Left colon (tissue), 2 donors: Measurements from ENCODE around the gene CELSR2. TPM values are rescaled to one million over a fixed set of nuclear protein-coding genes. Genes with fewer than 3 reads are reported as not detected.
"Not testable (repeated sequence)": the region's sequence is repeated elsewhere in the genome, so short reads cannot be mapped to it uniquely, and the experiment has no call there.

Experiments used
- ATAC-seq: fragments of 200-7000 bp; cut with Tn5 transposase; one replicate; pipeline ENCODE4 v1.9.1; 2020; ENCODE audit warnings: mild to moderate bottlenecking, moderate library complexity
- DNase-seq, 2 donors: peaks; one replicate each; pipeline ENCODE4 v3.0.0-alpha.2; 2020
- intact Hi-C, 2 donors: fragments of 100-400 bp; cut with DNase I in 1 of 2; cut with micrococcal nuclease in 1 of 2; formaldehyde crosslinking; loops; one replicate each; pipeline versions ENCODE4 v1.11.2 to v1.14.0; 2022; cut with DNase I, micrococcal nuclease
- total RNA-seq, 2 donors: library from RNA; stranded (reverse); fragmentation: NEBNext Ultra II Directional; extraction: Animal tissue kit (Norgen Biotek cat#: 25700); gene quantifications; one replicate each; pipeline ENCODE4 v1.2.1, GENCODE V29; 2021
- donor health status: DM: no; HTN: no; CAD: no.
- donor health status: DM: yes; HTN: yes; CAD: no.

The CELSR2 gene
- total RNA-seq, 2 donors from 2014 or later, result 3.9 to 4.5 TPM

DNA sequence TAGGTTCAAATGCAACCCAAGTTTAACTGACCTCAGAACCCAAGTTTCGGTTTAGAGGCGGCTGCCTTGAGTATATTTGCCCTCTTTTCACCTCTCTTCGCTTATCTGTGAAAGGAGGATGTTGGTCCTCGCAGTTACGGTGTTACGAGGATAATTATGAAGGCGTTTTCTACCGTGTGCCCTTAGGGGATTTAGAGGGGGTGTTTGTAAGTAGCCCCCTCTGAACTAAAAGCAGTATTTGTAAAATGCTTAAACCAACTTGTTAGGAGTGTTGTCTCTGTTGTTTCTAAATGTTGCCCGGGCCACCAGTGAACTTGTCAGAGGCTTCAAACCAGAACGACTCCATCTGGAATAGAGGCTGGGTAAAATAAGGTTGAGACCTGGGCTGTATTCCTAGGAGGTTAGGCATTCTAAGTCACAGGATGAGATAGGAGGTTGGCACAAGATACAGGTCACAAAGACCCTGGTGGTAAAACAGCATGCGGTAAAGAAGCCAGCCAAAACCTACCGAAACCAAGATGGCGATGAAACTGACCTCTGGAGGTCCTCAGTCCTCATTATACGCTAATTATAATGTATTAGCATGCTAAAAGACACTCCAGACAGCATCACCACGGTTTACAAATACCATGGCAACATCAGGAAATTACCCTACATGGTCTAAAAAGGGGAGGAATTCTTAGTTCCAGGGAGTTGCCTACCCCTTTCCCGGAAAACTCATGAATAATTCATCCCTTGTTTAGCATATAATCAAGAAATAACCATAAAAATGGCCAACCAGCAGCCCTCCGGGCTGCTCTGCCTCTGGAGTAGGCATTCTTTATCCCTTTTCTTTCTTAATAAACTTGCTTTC is 34.6 kb downstream of the CELSR2 start:
- DNase-seq (no peak), ATAC-seq (peak; percentile 27)
- intact Hi-C loops, result no loop called here

DNA sequence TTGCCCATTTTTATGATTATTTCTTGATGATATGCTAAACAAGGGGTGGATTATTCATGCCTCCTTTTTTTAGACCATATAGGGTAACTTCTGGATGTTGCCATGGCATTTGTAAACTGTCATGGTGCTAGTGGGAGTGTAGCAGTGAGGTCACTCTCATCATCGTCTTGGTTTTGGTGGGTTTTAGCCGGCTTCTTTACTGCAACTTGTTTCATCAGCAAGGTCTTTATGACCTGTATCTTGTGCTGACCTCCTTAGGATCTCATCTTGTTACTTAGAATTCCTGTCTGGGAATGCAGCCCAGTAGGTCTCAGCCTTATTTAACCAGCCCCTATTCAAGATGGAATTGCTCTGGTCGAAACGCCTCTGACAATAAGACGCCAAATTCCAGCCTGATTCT is 37.4 kb downstream of the CELSR2 start:
- intact Hi-C loops, ATAC-seq, DNase-seq: not testable (repeated sequence)

DNA sequence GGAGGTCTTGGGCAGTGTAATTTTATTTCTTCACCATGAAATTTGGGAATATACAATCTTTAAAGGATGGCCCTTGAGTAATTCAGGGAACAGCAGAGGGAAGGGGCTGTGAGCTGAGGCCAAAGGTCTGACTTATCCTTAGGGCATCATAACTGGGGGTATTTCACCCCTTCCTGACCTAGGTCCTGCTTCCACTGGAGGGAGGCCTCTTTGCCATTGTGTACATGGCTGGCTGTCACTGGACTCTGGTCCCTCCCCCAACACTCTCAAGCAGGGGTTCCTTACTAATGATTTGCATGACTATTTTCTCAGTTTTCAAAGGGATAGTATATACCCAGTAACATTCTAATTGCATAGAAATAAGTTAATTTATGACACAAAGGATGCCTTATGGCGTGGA is 40.8 kb downstream of the CELSR2 start:
- intact Hi-C loops, result no loop called here
- no peak for DNase-seq

DNA sequence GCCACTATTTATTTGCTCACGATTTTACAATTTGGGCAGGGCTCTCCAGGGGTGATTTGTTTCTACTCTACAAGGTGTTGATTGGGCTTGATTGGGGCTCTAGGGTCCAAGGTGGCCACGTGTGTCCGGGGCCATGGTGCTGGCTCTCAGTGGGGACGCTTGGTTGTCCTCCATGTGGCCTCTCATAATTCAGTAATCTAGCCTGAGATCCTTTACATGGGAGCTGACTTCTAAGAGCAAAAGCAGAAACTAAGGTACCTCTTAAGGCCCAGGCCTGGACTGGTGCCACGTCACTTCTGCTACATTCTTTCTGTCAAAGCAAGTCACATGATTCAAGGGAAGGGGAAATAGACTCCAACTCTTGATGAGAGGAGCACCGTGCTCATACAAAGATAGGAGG is 41.7 kb downstream of the CELSR2 start:
- DNase-seq (no peak), ATAC-seq (no peak)
- intact Hi-C loops, result no loop called here

More for the DNA sequence above, 40.8 kb downstream of the CELSR2 start:
- no peak for ATAC-seq

DNA sequence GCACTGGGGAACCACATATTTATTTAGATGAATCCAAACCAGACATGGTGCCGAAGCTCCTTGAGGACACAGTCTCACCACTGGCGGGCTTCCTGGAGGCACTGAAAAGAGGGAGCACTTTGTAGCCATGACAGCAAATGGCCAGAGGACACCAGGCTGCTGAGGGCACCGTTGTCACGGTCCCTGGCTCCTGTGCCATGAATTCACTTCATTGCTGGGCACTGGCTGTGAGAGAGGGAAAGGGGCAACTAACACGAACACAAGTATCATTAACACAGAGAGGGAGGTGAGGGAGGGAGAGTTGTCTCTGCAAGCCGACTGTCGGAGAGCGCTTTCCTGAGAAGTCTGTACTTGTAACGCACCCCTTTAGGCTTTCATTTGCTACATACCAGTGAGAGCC is 43.0 kb downstream of the CELSR2 start:
- intact Hi-C loops, result no loop called here
- no peak for ATAC-seq
- DNase-seq, result no peak

DNA sequence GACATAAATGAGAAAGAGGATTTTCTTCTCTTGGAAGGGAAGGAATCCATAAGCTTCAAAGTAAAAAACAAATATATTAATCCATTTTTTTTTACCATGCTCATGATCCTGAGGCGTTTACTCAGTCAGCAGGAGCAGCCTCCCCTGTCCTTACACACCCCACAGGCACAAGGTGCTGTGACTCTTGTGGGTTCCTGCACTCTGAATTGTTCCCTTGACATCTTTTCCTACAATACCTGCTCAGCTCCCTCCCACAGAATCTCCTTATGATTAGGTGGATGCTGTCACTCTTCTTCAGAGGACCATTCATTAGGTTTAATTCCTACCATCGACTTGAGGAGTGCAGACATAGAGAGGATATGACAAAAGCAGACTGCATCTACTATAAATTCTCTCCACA is 43.7 kb downstream of the CELSR2 start:
- intact Hi-C loops, result no loop called here
- ATAC-seq, result no peak
- no peak for DNase-seq

DNA sequence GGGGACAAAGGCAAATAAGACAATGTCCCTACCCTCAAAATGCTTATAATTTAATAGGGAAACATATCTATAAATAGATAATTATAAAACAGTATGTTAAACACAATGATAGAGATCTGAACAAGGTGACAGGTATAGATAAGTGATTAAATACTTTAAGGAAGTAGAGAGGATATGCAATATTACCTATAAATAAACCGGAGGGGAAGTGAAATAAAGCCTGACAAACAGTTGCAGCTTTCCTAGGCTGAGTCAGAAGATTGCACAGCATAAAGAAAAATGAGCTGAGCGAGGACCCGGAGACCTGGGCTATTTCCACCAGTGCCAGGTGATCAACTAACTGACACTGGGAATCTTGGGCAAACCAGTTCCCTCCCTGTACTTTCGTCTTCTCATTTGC is 45.1 kb downstream of the CELSR2 start:
- intact Hi-C loops, result no loop called here
- DNase-seq, result no peak
- ATAC-seq, result no peak

DNA sequence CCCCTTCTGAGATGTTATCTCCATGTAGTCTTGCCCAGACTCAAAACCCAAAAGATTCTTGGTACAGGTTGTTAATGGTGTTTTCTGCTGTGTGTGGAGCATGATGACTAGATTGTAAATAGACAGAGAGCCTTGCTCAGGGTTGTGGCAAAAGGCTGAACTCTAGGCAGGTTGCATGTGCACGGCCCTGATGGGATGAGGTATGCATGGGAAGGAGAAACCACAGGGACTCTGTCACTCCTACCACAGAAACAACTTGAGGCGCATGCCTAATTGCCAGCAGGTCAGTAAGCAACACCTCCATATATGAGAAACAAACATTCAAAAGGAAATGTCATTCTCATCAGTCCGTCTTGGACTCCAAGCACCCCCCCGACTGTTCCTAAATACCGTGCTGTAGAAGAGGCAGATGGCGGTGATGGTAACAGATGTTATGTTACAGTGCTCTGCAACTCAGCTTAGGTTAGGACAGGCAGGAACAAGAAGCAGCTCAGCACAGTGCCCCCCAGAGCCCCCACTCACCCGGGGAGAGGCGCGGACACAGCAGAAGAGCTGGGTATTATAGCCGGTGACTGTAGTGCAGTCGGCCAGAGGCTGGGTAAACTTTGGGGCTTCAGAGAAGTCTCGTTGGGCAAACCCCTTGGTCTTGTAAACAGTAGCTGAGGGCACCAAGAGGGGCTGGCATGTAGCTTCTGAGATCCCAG is 46.5 kb downstream of the CELSR2 start:
- ATAC-seq (no peak), DNase-seq (no peak)
- intact Hi-C loops, result no loop called here

DNA sequence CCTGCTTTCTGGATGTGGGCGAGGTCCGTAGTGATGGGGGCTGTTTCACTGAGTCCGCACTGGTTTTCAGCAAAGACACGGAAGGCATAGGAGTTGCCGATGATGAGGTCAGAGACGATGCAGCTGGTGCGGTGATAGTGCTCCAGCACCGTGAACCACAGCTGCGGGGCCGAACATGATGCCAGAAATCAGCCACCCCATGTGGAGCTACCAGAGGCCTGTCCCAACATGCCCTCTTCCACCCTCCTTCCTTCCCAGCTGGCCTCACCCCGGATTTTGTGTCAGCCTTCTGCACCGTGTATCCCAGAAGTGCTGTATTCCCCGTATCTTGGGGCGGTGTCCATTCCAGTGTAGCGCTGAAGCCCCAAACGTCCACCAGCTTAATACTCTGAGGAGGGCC is 47.4 kb downstream of the CELSR2 start:
- DNase-seq (no peak), ATAC-seq (no peak)
- intact Hi-C loops, result no loop called here

DNA sequence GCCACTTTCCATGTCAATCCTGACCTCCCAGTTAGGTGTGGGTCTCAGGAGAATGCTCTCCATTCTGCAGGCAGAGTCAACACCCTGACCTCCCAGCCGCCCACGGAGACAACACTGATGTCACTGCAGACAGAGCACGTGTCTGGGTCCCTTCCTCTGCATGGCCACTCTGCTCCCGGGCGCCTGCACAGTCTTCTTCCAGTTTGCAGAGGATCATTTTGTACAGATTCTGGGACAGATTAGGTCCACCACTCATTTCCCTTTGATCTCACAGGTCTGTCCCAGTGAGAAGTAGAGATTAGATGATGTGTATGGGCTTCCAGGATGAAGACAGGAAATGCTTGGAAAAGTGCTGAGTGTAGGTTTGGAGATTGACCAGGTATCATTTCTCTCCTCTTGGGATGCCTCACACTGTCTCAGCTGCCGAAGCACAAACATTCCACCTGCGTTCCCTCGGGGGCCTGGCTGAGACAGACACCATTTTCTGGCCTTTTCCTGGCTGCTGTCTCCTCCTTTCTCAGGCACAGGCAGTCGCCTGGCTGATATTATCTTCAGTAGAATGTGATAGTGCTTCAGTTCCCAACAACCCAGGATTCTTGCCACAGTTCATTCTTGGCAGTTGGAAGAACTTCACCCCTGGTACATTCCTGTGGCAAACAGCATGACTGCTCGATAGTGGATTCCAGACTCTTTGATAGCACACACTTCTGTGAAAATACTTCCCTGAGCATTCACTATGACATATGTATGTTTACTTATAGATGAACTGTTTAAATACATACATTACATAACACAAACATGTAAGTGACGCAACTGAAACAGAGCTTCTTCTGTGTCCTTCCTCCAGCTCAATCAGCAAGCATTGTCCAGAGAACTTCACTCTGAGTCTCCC is 49.6 kb downstream of the CELSR2 start:
- DNase-seq (no peak), ATAC-seq (no peak)
- intact Hi-C loops, result no loop called here

DNA sequence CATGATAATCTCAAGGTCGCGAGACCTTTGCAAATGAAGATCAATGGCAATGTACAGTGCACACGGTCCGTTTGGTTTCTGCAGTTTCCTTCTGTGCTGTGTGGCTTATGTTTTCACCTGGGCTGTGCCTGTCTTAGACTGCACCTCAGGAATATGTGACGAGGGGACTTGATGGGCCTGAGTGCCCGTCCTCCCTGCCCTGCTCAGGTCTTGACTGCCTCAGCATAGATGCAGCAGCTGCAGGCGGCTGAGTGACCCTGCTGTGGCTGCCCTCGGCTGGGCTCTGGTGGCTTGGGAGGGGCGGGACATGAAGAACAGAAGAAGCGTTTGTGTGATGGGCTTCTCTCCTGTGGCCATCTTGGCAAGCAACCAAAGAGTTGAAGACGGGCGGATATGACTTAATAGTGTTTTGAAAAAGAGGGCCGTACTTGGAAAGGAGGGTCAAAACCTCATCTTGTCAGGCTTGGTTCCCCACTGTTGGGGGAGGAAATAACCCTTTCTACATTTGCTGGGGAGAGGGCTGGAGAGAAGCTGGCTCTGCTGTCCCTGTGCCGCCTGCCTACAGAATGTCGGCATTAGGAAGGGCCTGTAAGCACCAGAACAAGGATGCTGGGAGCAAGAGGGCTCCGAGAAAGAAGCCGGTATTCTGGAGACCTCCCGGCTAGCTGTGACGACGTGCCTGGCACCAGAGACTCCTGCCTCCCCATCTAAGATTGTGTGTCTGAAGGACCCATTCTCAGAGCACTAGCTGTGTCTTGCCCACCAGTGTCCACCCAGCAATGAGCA is 50.4 kb downstream of the CELSR2 start:
- ATAC-seq (no peak), DNase-seq (no peak)
- intact Hi-C loops, result no loop called here

DNA sequence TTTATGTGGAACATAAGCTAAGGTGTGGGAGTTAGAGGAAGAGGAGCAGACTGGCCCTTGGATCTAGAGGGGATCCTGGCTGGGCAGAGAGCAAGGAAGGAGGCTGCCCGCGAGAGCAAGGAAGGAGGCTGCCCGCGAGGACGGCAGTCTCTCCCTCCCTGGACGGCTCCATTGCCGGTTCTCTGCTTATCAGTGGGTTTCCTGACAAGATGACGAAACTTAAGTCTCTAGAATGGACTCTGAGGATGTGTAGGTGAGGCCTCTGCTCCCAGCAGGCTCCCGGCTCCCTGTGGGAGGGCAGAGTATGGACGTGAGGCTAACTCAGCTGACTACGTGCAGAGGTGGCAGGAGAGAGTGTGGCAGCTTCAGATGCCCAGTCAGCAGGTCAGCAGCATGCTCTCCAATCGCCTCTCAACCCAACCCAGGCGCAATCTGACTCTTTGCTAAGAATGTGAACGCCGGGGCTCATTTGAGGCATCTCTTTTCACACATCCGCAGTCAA is 51.4 kb downstream of the CELSR2 start:
- DNase-seq (no peak), ATAC-seq (no peak)
- intact Hi-C loops, result no loop called here

DNA sequence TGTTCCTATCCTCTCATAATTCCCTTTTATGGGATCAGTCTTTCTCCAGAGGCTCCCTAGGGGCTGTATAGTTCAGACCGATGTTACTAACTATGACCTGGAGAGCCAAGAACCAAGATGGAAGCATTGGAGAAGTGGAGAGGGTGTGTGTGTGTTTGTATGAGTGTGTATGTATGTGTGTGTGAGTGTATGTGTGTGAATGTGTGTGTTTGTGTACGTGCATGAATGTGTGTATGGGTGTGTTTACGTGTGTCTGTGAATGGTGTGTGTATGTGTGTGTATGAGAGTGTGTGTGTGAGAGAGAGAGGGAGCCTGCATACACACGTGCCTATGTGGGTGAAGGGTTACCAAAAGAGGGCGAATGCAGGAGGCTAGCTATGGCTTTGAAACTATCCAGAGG is 52.5 kb downstream of the CELSR2 start:
- ATAC-seq, result no peak
- DNase-seq, result no peak
- intact Hi-C loops, result no loop called here

DNA sequence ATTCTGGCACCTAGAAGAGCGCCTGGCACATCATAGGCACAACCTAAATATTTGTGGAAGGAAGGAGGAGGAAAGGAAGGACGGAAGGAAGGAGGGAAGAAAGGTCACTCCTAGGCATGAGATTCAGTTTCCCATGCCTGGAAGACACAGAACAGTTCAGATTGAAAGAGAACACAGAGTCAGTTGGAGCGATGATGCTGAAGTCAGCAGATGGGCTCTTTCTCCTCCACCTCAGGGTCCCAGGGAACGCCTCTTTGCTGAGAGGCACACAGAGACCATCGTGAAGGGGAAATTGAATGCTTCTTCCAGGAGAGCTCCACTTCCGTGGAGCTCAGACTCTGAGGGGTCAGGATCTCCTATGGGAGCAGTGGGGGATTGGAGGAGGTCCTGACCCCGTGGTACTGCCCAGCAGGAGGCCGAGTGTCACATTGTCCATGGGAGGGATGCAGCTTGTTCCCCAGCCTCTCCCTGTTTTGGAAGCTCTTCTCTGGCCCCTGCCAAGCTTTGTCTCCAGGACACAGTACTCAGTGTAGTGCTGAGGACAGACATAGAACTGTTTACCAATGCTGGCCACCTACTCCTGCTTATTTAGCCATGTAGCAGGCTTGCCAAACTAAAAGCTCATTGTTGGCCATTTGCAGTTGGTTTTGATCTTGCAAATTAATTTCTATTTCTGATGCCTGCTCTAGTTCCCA is 55.0 kb downstream of the CELSR2 start:
- DNase-seq (no peak), ATAC-seq (no peak)
- intact Hi-C loops, result no loop called here

DNA sequence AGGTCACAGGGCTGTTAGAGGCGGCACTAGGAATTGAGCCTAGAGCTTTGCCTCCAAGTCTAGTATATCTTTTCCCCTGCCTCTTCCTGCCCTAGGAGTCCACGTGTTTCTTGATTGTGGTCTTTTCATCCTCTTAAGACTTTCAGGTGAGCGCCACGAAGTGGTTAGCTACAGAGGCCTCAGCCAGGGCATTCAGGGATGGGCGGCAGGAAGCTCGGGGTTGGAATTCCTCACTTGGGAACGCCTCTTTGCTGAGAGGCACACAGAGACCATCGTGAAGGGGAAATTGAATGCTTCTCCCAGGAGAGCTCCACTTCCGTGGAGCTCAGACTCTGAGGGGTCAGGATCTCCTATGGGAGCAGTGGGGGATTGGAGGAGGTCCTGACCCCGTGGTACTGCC is 56.7 kb downstream of the CELSR2 start:
- DNase-seq, intact Hi-C loops: not testable (repeated sequence)
- ATAC-seq, result peak; percentile 9

DNA sequence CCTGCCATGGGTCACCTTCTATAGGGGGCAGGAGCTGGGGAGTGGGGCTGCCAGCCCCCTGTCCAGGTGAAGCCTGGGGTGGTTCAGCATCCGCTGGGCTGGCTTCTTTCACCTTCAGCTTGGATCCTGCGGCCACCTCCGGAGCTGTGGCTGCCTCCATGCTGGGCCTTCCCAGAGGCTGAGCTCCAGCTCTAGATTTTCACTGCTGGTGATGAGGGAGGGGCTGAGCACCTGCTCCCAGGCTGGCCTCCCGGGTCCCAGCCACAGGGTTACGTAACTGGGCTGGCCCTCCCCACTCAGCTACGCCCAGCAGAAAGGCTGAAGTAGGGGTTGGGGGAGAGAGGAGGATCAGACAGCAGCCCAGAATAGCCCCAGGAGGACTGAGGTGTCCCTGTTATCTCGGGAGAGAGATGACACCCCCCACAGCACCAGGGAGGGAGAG is 57.5 kb downstream of the CELSR2 start, which contains the start of gene MYBPHL:
TSS of gene MYBPHL (minus strand) at position 180 of the 442 bp plus-strand sequence. CDS start at position 160, 20 bp downstream.
- intact Hi-C loops, result no loop called here
- no peak for DNase-seq
- ATAC-seq, result peak; percentile 27

DNA sequence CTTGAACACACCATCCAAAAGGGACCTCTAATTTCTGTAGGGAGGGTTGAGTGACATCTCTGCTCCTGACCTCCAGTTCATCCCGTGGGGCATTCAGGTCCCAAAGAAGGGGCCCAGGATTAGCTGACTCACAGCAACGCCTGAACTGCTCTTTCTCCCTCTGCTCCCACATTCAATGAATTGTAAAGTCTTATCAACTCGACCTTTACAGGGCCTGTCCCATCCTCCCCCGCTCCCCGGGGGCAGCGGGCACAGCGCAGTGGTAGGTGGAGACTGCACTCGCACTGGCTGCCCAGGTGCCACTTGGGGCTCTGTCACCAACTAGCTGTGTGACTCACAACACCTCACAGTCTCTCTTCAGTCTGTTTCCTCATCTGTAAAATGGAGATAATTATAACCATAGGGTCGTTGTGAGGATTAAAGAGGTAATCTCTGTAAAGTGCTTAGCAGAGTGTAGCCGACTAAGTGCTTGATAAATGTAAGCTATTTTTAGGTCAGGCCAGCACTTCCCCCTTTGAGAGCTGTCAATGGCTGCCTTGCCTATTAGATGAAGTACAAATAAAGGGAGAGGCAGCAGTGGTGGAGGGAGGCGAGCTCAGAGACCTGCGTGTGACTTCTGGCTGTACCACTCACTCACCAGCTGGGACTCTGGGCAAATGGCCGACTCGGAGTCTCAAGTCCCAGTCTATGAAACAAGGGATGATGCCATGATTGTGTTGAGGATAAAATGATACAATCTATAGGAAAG is 58.1 kb downstream of the CELSR2 start:
- intact Hi-C loops, result no loop called here
- DNase-seq (no peak), ATAC-seq (peak; percentile 67)
